GM19324 (cell line): ENCODE results near the gene STUM.
"Not testable (repeated sequence)": the region's sequence is repeated elsewhere in the genome, so short reads cannot be mapped to it uniquely, and the experiment has no call there.

Source experiments
- ATAC-seq: cut with Tn5 transposase; IDR thresholded peaks from one replicate; pipeline ENCODE4 v1.9.1; 2021; ENCODE audit warnings: mild to moderate bottlenecking, moderate library complexity; ENCODE audit not compliant: unreplicated experiment, low FRiP score

Gene STUM

DNA sequence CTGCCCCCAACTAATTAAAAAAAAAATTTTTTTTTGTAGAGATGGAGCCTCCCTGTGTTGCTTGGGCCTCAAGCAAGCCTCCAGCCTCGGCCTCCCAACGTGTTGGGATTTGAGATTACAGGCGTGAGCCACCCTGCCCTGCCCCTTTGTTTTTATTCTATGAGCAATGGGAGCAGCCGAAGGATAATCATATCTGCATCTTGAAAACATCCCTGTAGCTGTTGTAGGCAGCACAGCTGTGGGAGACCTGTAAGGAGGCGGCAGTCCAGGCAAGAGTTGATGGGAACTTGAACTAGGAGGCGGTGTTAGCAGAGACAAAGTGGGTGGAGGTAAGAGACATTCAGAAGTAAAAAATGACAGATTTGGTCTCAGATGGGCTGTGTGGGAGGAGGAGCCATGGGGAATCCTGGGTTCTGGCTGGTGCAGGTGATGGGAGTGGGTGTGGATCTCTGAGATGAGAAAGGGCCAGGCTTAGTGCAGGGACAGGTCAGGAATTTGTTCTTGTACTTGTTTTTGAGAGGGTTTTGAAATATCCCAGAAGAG lies 31.3 kb downstream of the STUM start:
- no peak for ATAC-seq

DNA sequence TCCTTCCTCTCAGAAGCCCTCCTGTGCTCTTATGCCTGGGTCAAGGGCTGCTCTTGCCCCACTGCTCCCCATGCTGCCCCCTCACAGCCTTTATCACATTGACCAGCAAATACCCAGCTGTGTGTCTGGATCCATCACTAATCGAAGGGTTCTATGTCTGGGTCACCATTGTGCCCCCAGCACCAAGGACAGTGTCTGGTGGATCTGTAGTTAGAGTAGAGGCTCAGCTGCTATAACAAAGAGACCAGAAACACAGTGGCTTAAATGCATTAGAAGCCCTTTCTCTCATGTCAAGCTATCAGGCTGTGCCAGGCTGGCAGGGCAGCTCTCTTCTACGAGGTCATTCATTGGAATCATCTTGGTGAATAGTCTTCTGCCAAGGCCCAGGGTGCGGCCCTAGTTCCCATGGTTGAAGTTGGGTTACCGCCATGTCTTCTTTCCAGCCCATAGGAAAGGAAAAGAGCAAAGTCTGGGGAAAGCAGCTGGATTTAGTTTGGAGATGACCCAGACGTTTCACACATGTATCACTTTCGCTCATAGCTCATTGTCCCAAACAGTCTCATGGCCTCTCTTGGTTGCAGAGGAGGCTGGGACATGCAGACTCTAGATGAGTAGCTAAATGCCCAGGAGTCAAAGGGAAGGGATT lies 32.2 kb downstream of the STUM start:
- no peak for ATAC-seq

DNA sequence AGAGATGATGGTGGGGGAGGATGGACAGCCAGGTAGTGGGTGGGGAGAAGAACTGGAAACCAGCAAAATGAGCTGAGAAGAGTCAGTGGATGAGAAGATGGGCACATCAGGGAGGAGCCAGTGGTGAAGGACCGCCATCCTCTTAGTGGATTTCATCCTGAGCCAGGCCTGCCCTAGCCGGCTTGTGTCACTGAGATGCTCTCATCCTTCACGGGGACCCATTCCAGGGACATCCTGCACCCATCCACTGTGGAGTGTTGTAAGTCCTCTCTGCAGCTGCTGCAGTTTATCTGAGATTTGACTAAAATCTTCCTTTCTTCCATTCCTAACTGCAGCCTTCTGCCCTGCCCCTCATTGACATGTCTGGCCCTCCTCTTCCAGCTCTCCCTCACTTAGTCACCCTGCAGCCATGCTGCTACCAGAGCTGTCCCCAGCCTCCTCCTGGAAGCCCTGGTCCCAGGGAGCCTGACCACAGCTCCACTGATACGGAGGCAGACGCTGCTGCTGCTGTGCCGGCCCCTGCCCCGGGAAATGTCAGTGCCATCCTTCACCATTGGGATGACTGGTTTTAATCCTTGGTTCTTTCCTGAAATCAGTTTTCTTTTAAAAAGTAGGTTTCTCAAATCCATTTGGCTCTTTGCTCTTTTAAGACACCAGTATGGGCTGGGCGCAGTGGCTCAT lies 33.2 kb downstream of the STUM start:
- no peak for ATAC-seq

DNA sequence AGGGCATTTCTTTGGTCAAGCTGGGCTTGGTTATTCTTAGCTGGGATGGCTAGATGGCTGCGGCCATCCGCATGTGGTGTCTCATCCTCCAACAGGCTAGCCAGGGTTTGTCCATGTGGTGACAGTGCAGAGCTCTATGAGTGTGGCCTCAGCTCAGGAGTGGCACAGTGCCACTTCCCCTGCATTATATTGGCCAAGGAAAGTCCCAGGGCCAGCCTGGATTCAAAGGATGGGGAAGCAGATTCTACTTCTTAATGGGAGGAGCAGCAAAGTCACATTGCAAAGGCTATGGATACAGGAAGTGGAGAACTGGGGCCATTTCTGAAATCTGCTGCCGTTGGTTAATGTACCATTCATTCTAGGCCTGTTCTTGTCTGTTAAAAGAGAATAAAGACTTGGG lies 34.4 kb downstream of the STUM start:
- no peak for ATAC-seq

DNA sequence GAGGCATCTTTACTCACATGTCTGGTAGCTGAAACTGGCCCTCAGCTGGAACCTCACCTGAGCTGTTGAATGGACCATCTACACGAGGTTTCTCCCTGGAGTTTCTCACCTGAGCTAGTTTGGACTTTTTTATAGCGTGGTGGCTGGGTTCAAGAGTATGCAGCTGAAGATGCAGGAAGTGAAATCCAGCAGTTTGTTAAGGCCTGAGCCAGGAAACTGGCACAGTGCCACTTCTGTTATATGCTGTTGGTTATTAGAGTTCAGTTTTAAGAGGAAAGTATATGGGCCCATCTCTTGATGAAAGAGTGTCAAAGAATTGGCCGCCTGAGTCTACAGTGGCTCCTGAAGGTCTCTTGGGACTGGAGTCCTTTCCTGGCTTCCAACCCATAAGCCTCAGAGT lies 35.6 kb downstream of the STUM start:
- no peak for ATAC-seq

DNA sequence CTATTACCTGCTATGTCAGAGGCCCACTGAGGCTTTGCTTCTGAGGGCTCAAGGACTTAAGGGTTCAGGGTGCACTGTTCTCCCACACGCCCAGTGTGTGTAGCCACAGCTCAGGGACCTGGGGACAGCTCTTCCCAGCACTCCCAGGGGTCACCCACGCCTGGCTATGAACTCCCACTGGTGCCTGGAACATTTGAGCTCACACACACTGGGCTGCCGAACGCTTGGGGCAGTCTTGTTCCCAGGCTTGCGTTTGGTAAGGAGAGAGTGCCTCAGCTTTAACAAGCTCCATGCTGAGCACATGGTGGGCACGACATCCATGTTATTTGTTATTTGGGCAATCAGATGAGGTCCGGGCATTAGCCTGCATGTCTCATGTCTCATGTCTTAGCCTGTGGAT lies 37.6 kb downstream of the STUM start:
- no peak for ATAC-seq

DNA sequence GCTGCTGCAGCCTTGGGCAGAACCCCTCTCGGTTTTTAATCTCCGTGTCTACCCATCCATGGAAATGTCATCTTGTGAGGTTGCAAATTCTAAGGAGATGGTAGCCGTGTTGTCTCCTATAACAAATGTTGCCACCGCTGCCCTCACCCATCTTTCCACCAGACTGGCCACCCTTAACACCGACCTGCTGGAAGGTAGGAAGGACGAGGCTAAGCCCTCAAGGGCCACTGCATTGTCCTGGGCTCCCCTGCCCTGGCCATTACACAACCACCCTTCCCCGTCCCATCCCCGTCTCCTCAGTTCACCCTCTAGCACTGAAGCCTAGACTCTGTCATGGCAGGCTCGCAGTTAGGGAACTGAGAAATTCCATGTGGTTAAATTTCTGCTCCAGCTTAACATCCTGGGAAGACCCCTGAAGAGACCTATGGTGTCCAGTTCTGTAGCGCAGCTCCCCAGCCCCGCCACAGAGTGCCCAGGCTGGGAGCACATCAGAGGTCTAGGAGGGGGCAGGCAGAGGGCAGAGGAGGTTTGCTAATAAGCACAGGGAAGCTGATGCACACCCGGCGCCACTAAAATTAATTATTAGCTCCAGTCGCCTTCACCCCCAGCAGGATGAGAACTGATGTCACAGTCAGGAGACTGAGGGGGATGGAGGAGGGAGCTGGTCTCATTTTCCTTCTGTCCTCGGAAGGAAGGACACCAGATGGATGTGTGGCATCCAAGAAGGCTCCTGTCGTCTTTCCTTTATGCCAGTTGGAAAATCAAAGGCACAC lies 38.3 kb downstream of the STUM start:
- ATAC-seq: no peak

DNA sequence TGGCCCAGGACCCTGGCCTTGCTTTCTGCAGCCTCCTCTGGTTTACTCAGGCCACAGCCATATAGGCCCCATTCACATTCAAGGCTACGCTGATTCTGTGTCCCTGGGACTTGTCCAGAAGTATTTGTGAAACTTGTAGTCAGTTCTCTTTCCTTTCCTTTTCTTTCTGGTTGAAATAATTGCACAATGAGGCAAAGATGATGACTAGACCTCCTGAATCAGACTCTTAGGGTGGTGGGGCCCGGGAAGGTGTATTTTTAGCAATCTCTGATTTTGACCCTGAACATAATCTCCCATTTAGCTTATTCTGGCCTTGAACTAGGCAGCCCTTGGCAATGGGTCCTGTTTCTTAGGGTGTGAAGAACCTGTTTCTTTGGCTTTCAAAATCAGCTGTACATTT lies 39.9 kb downstream of the STUM start:
- ATAC-seq: no peak

DNA sequence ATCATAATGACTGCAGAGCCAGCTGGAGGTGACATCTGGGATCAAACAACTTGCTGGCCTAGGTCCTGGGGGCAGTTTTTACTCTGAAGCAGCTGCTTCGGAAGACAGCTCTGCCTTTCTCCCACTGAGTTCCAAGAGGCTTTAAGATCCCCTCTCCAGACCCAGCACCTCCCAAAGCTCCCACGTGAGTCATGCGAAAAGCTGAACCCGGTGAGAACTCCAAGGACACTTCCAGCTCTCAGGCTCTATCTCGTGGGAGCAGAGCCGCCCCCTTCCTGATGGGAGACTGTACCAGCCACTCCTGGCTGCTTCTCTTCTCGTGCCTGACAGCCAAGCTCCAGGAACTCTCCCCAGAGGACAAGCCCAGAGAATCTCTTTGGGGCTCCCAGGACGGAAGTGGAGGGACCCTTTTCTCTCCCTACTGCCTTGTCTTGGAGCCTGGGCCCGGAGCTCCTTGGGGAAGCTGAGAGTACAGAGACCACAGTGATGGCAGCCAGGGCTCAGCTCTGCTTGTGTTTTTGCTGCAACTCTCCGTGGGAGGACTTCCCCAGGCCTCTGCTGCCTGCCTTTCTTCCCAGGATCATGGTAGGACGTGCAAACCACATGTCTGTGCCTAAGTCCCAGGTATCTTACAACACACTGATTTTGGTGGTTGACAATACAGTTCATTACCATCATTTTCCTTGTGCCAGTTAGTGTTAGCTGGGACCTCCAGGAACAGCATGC lies 40.6 kb downstream of the STUM start:
- ATAC-seq: no peak

DNA sequence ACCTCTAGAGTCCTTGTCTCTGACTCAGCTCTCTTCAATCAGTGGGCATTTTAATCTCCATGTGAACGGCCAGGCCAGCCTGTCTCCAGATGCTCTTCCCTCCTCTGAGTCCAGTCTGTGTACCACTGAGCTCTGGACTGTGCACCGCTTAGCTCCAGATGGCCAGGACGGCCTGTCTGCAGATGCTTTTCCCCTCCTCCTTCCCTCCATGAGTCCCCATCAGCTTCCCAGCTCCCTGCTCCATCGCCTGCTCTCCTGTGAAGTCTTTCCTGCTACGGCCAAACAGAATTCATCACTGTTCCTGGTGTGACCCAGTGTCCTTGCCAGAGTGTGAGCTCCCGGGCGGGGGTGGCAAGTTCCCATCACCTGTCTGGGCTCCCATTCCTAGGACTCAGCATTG lies 42.0 kb downstream of the STUM start:
- no peak for ATAC-seq

DNA sequence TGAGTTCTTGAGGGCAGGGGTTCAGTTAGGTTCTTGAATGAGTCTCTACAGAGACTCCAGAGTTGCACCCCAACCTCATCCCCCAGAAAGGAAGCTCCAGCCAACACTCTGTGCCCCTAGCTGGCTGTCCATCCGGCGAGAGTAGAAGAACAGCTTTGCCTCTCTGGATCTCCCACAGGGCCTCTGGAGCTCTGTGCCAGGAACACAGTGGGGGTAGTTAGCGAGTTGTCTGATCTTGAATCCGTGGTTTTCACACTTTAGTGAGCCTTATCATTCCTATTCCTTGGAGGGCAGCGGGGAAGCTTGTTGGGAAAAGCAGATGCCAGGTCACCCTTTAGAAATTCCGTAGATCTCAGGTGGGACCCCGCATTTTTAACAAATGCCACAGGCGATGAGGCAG lies 45.0 kb downstream of the STUM start:
- no peak for ATAC-seq

DNA sequence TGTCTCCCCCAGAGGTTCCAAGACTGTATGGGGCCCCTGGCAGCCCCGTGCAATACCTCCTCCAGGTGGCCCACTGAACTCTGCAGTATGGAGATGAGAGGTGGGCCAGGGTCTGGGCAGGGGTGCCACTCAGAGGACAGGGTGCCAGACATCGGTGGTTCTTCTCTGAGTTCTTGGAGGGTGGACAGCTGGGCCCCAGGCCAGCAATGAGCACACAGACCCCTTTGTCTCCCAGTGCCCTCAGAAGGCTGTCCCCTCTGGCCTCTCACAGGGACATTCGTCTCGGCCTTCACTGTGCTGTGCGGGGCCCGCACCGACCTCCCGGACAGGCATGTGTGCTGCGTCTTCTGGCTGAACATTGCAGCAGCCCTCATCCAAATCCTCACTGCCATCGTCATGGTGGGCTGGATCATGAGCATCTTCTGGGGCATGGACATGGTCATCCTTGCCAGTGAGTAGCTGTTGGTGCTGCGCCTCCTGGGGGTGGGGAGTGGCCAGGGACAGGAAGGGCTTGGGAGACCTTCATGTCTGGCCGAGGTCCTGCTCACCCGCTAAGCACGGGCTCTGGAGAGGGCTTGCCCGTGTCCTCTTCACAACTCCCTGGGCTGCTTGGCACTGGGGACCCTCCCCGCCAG lies 48.1 kb downstream of the STUM start:
- ATAC-seq: no peak

DNA sequence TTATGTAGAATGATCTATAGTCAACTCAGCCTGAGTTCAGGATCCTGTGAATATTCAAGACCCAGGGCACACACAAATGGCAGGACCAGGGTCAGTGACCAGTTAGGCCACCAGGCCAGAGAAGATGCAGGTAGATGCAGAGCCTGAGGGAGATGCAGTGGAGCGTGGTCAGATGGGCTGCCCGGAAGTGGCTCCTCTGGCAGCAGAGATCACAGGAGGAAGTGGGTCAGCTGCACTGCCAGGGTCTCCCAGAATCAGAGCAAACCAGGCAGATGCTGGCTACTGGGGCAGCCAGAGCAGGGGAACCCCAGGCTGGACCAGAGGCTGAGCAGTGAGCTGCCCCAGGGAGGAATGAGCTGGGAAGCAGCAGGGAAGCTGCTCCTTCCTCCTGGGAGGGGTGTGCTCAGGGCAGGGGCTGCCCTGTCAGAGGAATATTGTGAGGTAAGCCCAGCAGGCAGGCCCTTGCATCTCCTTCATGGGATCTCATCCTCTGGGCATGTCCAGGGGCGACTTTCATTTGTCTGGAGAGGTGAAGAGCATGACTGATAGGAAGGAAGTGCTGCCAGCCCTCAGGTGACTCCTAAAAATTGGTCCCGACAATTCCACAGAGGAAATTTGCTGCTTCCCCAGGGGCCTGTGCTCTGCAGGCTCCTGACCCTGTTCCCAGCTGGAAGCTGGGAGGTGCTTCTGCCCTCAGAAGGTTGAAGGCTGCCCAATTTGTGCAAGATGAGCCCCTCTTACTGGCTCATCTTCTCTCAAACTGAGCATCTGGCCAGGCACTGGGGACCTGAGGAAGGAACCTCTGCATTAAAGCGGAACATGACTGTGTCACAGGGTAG lies 49.3 kb downstream of the STUM start:
- no peak for ATAC-seq

DNA sequence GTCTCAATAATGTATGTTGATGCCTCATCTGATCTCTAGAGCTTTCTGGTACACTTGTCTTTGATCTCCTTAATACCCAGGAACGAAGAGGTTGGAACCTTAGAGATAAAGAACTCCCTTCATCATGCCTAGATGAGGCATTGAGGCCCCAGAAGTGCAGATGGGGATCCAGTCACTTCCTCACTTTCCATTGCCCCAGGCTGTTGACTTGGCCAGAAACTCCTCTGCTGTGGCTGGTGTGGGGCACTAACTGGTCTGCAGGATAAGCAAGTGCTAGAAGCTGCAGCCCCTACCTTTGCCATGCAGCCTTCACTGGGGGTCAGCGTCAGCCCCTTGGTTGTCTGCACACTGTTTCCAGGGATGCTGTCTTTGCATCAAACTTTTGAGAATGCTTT lies 49.9 kb downstream of the STUM start:
- ATAC-seq: no peak

DNA sequence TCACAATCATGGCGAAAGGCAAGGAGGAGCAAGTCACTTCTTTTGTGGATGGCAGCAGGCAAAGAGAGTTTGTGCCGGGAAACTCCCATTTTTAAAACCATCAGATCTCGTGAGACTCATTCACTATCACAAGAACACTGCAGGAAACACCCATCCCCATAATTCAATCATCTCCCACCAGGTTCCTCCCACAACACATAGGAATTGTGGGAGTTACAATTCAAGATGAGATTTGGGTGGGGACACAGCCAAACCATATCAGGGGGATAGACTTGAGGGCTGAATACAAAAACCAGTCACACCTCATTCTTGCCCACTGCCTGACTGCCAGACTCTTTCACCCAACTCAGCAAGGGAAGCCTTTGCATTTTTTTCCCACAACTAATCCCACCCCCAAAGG lies 50.4 kb downstream of the STUM start:
- ATAC-seq: not testable (repeated sequence)

DNA sequence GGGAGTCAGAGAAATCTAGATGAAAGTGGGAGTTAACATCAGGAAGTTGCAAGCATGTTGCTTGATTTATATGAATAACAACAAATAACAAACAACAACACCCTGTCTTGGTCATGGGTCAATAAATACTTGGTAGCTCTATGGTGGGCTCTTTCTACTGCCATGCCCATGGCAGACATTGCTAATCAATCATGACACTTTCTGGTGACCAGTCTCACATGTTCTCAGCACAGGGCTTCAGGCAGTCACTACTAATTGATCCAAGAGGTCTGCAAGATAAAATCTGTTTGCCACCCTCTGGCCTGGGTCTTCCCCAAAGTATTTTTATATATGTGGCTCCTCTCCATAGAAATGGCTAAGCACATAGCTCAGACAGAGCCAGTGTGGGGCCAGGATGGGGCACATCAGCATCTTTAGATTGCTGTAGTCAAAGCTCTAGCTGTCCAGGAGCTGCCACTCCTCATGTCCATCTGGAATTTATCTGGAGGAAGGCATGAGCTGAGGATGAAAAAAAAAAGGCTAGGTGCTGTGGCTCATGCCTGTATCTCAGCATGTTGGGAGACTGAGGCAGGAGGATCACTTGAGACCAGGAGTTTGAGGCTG lies 51.2 kb downstream of the STUM start:
- no peak for ATAC-seq

DNA sequence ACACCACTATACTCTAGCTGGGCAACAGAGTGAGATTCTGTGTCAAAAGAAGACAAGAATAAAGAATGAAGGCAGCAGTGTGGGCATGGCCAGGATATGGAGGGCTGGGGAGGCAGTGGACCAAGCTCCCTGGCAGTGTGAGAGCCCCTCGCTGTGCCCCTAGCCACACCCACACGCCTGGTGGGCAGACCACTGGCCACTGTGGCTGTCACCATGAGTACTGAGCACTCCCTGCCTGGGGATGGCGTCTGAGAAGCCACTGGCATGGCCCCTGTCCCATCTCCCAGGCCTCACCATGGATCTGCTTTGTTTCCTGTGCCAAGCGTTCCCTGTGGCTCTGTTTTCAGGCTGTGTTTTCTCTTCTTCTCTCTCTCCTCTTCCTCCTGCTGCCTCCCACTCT lies 51.7 kb downstream of the STUM start:
- no peak for ATAC-seq

DNA sequence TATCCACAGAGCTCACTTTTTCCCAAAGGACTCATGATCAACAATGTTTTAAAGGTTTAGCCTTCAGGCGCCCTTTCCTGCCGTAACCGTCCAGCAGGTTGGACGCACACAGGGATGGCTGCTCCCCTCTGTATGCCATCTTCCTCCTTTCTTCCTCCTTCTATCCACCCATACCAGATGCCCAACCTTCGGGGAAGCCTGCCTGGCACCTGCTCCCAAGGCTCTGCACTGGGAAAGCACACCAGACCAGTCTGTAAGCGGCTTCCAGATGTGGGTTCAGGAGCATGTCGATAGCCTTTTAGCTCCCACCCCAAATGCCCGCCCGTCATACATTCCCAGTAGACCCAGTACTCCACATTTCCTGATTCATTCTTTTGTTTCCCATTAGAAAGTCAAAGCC lies 52.9 kb downstream of the STUM start:
- ATAC-seq: no peak
